ENCODE data around the gene WWP2. TPM values are rescaled to one million over a fixed set of nuclear protein-coding genes. Genes with fewer than 3 reads are reported as not detected.

WWP2 gene
- total RNA-seq, 1 donor from 2014 or later: 26.8 TPM

DNA sequence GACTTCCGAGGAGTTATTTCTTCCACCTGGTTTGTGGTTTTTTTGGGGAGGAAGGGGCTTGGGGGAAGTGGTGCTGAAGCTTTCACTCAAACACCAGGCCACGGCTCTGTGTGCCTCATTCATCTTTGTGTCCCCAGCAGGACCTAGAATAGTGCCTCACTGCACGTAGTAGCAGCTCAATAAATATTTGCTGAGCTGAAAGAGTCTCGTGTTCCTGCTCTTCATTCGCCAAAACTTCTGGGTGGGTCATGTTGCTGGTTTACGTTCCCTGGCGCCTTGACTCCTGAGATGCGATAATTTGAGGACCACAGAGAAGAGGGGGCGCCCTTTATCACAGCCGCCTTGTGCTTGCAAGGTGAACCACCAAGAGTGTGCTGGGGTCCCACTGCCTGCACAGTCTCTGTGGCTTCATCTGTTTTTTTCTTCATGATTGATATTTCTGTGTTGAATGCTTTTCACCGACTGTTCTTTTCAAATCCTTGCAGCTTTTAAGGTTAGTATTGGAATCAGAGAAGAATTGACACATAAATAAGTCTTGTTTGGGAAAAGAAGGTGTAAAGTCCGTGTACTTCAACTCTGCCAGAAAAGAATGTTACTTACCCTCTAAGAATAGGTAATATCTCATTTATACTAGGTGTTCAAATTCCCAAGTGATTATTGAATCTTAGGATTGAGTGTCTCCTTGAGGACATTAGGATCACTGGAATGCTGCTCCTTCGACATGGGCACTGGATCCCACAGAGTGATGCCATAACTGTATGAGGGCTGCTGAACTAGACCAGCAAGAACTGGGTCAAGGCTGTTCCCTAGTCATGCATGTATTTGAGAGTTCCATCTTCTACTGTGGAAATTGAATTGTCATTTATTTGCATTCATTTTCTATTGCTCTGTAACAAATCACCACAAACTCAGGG lies 96.3 kb downstream of the WWP2 start:
- Mint-ChIP-seq H3K4me3 (no peak overlapping the region), H3K9me3 (no peaks in the 10 kb centered on the region), H3K4me1 (peaks cover 2% of the 10 kb centered on the region), H3K36me3 (no peaks in the 10 kb centered on the region), H3K27ac (no peak overlapping the region), H3K27me3 (ENCODE audit: insufficient read depth, low read depth) (peaks cover 2% of the 10 kb centered on the region)
- Histone ChIP-seq H3K4me1 (no peaks in the 10 kb centered on the region), H3K9ac (no peak overlapping the region), H3K36me3 (no peaks in the 10 kb centered on the region), H4K20me1 (ENCODE audit: low read depth) (no peaks in the 10 kb centered on the region), H3K9me3 (ENCODE audit: low read depth) (no peaks in the 10 kb centered on the region), H3K27me3 (no peaks in the 10 kb centered on the region), H3K27ac (no peak overlapping the region), H3F3A (ENCODE audit: low read depth) (no peaks in the 10 kb centered on the region), H3K4me2 (no peak overlapping the region), H3K79me2 (ENCODE audit: low read depth) (no peaks in the 10 kb centered on the region), H3K4me3 (no peak overlapping the region), H2AFZ (replicated peaks) (no peak overlapping the region)
- no peak for DNase-seq (ENCODE audit: low spot score)
- TF ChIP-seq, protein P1, sequence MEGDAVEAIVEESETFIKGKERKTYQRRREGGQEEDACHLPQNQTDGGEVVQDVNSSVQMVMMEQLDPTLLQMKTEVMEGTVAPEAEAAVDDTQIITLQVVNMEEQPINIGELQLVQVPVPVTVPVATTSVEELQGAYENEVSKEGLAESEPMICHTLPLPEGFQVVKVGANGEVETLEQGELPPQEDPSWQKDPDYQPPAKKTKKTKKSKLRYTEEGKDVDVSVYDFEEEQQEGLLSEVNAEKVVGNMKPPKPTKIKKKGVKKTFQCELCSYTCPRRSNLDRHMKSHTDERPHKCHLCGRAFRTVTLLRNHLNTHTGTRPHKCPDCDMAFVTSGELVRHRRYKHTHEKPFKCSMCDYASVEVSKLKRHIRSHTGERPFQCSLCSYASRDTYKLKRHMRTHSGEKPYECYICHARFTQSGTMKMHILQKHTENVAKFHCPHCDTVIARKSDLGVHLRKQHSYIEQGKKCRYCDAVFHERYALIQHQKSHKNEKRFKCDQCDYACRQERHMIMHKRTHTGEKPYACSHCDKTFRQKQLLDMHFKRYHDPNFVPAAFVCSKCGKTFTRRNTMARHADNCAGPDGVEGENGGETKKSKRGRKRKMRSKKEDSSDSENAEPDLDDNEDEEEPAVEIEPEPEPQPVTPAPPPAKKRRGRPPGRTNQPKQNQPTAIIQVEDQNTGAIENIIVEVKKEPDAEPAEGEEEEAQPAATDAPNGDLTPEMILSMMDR (IDR thresholded peaks at IDR 0.05): no peak
- TF ChIP-seq EZH2phosphoT487 (IDR thresholded peaks at IDR 0.05): no peak
- no peak for TF ChIP-seq EZH2 (IDR thresholded peaks at IDR 0.05)

DNA sequence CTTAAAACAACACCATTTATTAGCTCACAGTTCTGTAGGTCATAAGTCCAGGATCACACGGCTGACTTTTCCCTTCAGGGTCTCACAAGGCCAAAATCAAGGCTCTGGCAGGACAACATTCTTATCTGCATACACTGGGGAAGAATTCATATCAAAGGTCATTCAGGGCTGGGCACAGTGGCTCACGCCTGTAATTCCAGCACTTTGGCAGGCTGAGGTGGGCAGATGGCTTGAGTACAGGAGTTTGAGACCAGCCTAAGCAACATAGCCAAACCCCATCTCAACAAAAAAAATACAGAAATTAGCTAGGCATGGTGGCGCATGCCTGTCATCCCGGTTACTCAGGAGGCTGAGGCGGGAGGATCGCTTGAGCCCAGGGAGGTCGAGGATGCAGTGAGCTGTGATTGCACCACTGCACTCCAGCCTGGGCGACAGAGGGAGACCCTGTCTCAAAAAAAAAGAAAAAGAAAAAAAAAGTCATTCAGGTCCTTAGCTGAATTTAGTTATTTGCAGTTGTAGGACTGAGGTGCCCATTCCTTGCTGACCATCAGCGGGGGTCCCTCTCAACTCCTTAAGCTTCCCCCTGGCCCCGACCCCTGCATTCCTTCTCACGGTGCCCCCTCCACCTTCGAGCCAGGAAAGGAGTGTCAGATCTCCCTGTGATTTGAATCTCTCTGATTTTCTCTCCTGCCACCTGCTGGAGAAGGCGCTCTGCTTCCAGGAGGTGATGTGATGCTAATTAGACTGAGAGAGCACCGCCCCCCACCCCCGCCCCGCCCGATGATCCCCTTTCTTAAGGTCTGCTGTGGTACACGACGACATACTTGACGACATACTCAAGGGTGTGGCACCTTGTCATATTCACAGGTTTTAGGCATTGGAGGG lies 97.2 kb downstream of the WWP2 start:
- peak; percentile 79 for DNase-seq (ENCODE audit: low spot score)
- Histone ChIP-seq H3K4me1 (no peaks in the 10 kb centered on the region), H3F3A (ENCODE audit: low read depth) (no peaks in the 10 kb centered on the region), H3K4me3 (no peak overlapping the region), H4K20me1 (ENCODE audit: low read depth) (no peaks in the 10 kb centered on the region), H3K4me2 (peak overlapping the region; percentile 29), H3K27me3 (no peaks in the 10 kb centered on the region), H2AFZ (replicated peaks) (no peak overlapping the region), H3K9me3 (ENCODE audit: low read depth) (no peaks in the 10 kb centered on the region), H3K36me3 (no peaks in the 10 kb centered on the region), H3K9ac (no peak overlapping the region), H3K27ac (no peak overlapping the region), H3K79me2 (ENCODE audit: low read depth) (no peaks in the 10 kb centered on the region)
- Mint-ChIP-seq H3K36me3 (no peaks in the 10 kb centered on the region), H3K27ac (no peak overlapping the region), H3K4me3 (no peak overlapping the region), H3K4me1 (peaks cover 2% of the 10 kb centered on the region), H3K27me3 (ENCODE audit: insufficient read depth, low read depth) (peaks cover 2% of the 10 kb centered on the region), H3K9me3 (no peaks in the 10 kb centered on the region)
- TF ChIP-seq, protein P1 (IDR thresholded peaks at IDR 0.05): peak; percentile 54
- no peak for TF ChIP-seq EZH2phosphoT487 (IDR thresholded peaks at IDR 0.05)

DNA sequence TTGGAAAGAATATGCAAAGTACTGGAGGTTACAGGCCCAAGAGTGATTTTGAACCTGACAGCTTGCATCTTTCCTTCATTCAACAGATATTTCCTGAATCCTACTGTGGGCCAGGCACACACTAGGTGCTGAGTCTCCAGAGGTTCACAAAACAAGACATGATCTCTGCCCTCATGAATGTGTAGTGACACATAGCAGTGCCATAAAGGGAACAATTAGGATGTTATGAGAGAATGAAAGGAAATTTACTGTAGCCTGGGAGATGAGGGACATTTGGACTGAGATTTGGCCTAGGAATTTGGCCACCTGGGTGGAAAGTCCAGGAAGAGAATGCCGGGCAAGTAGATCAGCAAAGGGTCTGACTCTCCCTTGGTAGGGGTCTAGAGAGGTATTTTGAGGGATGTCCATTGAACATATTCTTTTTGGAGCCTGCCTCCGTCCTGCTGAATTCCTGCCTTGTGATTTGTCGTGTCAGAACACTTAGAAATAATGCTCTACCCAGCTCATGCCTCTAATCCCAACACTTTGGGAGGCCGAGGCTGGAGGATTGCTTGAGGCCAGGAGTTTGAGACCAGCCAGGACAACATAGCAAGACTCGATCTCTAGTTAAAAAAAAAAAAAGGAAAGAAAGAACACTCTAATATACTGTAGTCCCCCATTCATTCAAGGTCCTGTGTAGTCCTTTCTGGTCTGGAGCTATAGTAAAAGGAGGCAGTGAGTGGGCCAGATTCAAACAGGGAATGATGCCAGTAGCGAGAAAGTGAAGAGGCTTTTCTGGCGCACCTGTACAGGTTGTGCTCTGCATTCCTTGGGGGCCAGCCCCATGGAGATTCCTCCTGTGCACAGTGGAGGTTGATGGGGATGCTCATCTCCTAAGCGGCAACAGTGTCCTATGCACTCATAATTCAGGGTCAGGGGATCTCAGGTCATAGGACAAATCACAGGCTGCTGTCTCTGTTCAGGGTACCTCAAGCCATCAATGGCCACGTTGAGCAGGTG lies 98.4 kb downstream of the WWP2 start:
- Histone ChIP-seq H3K27me3 (no peaks in the 10 kb centered on the region), H3K9ac (no peak overlapping the region), H3K4me2 (no peak overlapping the region), H3K9me3 (ENCODE audit: low read depth) (no peaks in the 10 kb centered on the region), H3K4me3 (no peak overlapping the region), H3K27ac (no peak overlapping the region), H3K4me1 (no peaks in the 10 kb centered on the region), H3F3A (ENCODE audit: low read depth) (no peaks in the 10 kb centered on the region), H3K79me2 (ENCODE audit: low read depth) (no peaks in the 10 kb centered on the region), H4K20me1 (ENCODE audit: low read depth) (no peaks in the 10 kb centered on the region), H2AFZ (replicated peaks) (no peak overlapping the region), H3K36me3 (no peaks in the 10 kb centered on the region)
- Mint-ChIP-seq H3K4me1 (peaks cover 2% of the 10 kb centered on the region), H3K36me3 (no peaks in the 10 kb centered on the region), H3K27me3 (ENCODE audit: insufficient read depth, low read depth) (no peaks in the 10 kb centered on the region), H3K9me3 (no peaks in the 10 kb centered on the region), H3K4me3 (no peak overlapping the region), H3K27ac (no peak overlapping the region)
- DNase-seq (ENCODE audit: low spot score): no peak
- TF ChIP-seq, protein P1 (IDR thresholded peaks at IDR 0.05): no peak
- no peak for TF ChIP-seq EZH2 (IDR thresholded peaks at IDR 0.05)
- no peak for TF ChIP-seq EZH2phosphoT487 (IDR thresholded peaks at IDR 0.05)
